ENCODE measurements around the gene ICA1.

The ICA1 gene

DNA sequence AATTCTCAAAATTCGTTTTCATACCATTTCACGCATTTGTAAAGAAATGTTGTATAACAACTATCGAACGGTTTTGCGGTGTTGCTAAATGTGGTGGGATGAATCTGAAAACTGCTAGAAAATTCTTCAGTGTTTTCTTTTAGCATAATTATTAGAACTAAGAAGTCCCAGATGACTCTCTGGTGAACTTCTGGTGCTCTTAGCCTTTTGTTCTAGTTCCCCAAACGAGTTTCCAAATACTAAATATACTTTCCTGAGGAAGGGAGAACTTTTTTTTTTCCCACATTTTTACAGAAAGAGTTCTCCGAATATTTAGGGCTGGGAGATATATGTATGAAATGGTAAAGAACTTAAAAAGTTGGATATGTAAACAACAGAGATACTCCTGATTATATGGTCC lies 82.5 kb downstream of the ICA1 start:
- in situ Hi-C loops (cut with HindIII; ENCODE audit: low sequenced_read_pairs): no loop called here
- H3K4me3 ChIP-seq (ENCODE audit: low read depth, low read length): no peak overlapping the region
- DNase-seq (ENCODE audit: low read depth, low spot score): no peak
- TF ChIP-seq, protein P1, sequence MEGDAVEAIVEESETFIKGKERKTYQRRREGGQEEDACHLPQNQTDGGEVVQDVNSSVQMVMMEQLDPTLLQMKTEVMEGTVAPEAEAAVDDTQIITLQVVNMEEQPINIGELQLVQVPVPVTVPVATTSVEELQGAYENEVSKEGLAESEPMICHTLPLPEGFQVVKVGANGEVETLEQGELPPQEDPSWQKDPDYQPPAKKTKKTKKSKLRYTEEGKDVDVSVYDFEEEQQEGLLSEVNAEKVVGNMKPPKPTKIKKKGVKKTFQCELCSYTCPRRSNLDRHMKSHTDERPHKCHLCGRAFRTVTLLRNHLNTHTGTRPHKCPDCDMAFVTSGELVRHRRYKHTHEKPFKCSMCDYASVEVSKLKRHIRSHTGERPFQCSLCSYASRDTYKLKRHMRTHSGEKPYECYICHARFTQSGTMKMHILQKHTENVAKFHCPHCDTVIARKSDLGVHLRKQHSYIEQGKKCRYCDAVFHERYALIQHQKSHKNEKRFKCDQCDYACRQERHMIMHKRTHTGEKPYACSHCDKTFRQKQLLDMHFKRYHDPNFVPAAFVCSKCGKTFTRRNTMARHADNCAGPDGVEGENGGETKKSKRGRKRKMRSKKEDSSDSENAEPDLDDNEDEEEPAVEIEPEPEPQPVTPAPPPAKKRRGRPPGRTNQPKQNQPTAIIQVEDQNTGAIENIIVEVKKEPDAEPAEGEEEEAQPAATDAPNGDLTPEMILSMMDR (IDR thresholded peaks at IDR 0.05; ENCODE audit: low read depth, low read length): no peak

DNA sequence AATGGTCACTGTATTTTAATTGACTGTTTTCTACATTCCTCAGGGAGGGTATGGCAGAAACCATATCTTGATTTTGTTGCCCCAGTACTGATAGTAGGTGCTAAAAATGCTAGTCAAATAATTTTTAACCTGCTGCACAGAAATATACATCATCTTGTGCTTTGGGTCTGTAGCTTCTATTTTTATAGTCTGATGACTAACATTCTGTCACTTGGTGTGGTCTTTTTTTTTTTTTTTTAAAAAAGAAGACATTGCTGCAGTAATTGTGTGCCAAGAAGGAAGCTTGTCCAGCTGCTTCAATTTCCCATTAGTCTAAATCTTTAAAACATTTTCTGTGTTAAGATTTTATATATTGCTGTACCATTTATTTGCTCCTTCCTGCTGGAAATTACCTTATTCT lies 83.6 kb downstream of the ICA1 start:
- in situ Hi-C loops (cut with HindIII; ENCODE audit: low sequenced_read_pairs): no loop called here
- no peak overlapping the region for H3K4me3 ChIP-seq (ENCODE audit: low read depth, low read length)
- no peak for DNase-seq (ENCODE audit: low read depth, low spot score)
- TF ChIP-seq, protein P1 (IDR thresholded peaks at IDR 0.05; ENCODE audit: low read depth, low read length): no peak

DNA sequence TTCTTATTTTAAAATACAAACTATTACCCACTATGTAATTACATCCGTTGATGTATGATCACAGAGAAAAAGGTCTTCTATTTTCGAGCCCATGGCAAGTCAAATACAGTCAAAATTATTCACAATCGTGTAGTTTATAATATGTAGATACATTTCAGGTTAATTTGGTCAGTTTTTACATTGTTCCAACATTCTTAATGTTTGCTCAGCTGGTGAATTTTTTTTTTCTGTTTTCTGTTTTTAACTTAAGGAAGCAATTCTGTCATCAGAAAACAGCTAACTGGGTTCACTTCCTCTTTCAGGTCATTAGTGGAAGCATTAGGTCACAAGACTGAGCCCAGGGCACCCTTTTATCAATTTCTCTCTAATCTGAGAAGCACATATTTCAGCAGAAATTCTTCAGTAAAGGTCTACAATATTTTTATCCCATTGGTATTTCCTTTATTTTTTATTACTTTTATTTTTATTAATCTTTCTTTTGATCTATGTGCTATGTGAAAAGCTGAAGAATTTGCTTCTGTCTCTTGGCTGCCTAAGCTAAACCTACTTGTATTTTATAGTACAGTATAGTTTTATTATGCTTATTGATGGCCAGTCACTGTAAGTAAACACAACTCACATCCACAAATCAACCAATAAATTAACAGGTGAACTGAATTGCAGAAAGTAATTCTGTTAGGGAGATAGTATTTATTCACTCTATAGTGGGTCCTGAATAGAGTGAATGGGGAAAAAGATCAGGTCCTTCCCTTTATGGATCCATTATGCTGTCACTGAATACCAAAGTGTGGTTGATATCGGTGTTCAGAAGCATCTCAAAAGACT lies 84.6 kb downstream of the ICA1 start:
- no peak for DNase-seq (ENCODE audit: low read depth, low spot score)
- in situ Hi-C loops (cut with HindIII; ENCODE audit: low sequenced_read_pairs): no loop called here
- TF ChIP-seq, protein P1 (IDR thresholded peaks at IDR 0.05; ENCODE audit: low read depth, low read length): no peak
- H3K4me3 ChIP-seq (ENCODE audit: low read depth, low read length): no peak overlapping the region

DNA sequence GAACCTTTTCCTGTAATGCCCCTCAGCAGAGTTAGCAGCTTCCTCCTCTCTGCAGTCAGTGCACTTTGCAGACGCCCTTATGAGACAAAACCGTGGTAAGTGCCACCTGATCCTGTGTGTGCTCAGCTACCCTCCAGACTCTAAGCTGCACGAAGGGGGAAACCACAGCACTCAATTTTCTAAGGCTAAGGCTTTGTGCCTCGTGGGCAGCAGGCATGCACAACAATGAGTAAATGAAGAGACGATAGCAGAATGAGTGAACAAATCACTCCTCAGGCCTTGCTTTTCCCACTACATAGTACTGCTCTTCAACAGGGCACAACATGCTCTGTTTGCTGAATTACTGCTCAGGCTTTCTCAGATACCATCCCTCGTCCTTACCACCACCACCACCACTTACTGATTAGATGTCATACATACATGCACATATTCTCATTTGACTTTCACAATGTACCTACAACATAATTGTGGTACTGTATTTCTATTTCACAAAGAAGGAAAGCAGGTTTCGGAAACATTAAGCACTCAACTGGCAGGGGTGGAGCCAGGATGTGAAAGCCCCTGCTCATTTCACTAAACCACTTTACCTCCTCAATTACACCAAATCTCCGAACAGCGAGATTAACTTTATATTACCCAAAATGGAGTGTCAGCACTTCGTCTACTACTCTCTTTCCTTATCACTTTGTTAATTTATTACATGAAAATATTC lies 85.4 kb downstream of the ICA1 start:
- TF ChIP-seq, protein P1 (IDR thresholded peaks at IDR 0.05; ENCODE audit: low read depth, low read length): no peak
- in situ Hi-C loops (cut with HindIII; ENCODE audit: low sequenced_read_pairs): no loop called here
- H3K4me3 ChIP-seq (ENCODE audit: low read depth, low read length): no peak overlapping the region
- no peak for DNase-seq (ENCODE audit: low read depth, low spot score)

DNA sequence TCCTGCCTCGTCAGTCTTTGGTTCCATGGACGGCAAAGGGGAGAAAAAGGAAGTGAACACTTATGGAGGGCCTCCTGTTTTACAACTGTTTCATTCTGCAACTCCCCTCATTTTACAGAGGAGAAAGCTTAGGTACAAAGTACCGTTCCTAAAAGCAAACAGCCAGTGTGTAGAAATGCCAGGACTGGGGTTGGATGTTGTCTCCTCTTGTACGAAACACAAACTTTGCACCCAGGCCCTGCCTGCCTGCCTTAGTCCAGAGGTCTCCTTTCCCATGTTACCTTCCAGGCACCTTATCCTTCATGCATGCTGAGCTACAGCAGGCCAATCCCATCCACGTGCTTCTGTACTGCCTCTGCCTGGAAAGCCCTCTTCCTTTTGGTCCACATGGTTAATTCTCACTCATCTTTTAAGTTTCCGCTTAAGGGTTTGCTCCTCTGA lies 86.0 kb downstream of the ICA1 start:
- DNase-seq (ENCODE audit: low read depth, low spot score): no peak
- in situ Hi-C loops (cut with HindIII; ENCODE audit: low sequenced_read_pairs): no loop called here
- TF ChIP-seq, protein P1 (IDR thresholded peaks at IDR 0.05; ENCODE audit: low read depth, low read length): no peak
- H3K4me3 ChIP-seq (ENCODE audit: low read depth, low read length): no peak overlapping the region

DNA sequence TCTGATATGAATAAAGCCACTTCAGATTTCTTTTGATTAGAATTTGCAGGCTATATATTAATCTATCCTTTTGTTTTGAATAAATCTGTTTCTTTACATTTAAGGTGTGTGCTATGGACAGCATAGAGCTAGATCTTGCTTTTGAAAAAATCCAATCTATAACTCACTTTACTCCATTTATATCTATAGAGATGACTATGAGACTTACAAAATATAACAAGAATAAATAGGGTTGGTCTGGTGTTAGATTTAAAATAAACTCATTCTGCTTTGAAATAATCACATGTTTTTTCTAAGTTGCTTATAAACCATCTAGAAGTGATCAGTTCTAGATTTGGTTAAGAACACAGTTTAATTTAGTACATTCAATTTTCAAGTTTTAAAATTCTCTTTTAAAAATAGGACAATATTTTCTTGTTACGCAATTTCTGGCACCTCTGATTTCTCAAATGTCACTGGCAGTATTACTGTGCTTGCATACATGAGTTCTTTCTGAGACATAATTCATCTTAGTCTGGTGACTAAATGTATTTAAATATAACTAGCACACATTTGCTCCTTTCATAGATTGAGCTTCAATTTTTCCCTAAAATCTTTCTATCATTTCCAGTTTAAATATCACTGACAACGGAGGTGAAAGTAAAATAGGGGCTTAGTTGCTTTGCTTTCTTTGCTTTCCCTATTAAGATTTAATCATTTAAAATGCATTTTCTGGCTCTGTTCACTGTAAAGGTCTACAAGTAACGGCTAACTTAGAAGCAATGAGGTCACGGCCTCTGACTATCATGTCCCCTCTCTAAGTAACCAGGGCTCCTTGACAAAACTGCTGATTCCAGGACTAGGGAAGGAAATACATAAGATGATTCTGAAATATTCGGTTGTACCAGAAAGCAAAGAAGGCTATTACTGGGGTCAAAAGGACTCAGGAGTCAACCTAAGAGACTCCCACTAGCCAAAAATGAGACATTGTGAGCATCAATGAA lies 89.3 kb downstream of the ICA1 start:
- TF ChIP-seq, protein P1 (IDR thresholded peaks at IDR 0.05; ENCODE audit: low read depth, low read length): no peak
- in situ Hi-C loops (cut with HindIII; ENCODE audit: low sequenced_read_pairs): no loop called here
- no peak overlapping the region for H3K4me3 ChIP-seq (ENCODE audit: low read depth, low read length)
- DNase-seq (ENCODE audit: low read depth, low spot score): no peak

Measured in astrocyte of the spinal cord (primary cell).